Adipocyte (in vitro differentiated cells): ENCODE data around the gene NLGN1.

Source experiments
- DNase-seq: peaks from one replicate; pipeline ENCODE4 v3.0.0-alpha.2; 2015; ENCODE audit warnings: low read depth
- H3K27me3 ChIP-seq: replicated peaks from 2 replicates; pipeline ENCODE4 v1.7.0; 2013; ENCODE audit warnings: mild to moderate bottlenecking, low read length, moderate library complexity; ENCODE audit not compliant: control insufficient read depth, insufficient read depth
- H3K36me3 ChIP-seq: 2 replicates; pipeline ENCODE4 v1.7.0; 2013; ENCODE audit warnings: low read length, mild to moderate bottlenecking, moderate library complexity; ENCODE audit not compliant: control insufficient read depth, insufficient read depth, severe bottlenecking
- H3K4me1 ChIP-seq: 2 replicates; pipeline ENCODE4 v1.7.0; 2013; ENCODE audit warnings: mild to moderate bottlenecking, low read length, moderate library complexity; ENCODE audit not compliant: control insufficient read depth, insufficient read depth
- H3K4me3 ChIP-seq: 2 replicates; pipeline ENCODE4 v1.7.0; 2013; ENCODE audit warnings: mild to moderate bottlenecking, low read length, moderate library complexity
- H3K9ac ChIP-seq: 2 replicates; pipeline ENCODE4 v1.7.0; 2013; ENCODE audit warnings: mild to moderate bottlenecking, low read length, moderate library complexity
- H3K9me3 ChIP-seq: 2 replicates; pipeline ENCODE4 v1.7.0; 2013; ENCODE audit warnings: mild to moderate bottlenecking, low read length, moderate library complexity; ENCODE audit not compliant: control insufficient read depth

The NLGN1 gene

GRCh38 chr3:173849489-173849888 lies 451.9 kb downstream of the NLGN1 start:
- Histone ChIP-seq H3K36me3 (no peaks in the 10 kb centered on the region), H3K9ac (no peak overlapping the region), H3K4me3 (no peak overlapping the region), H3K27me3 (no peaks in the 10 kb centered on the region), H3K4me1 (no peaks in the 10 kb centered on the region), H3K9me3 (no peaks in the 10 kb centered on the region)
- no peak for DNase-seq

- H3K9ac ChIP-seq, result no peak overlapping the region
- no peak for DNase-seq
- H3K4me1 ChIP-seq, result no peaks in the 10 kb centered on the region
These were observed 459.6 kb downstream of the NLGN1 start for GRCh38 chr3:173857154-173857553.

GRCh38 chr3:173862701-173863100 lies 465.2 kb downstream of the NLGN1 start:
- no peak for DNase-seq
- no peaks in the 10 kb centered on the region for H3K4me1 ChIP-seq
- H3K27me3 ChIP-seq, result no peaks in the 10 kb centered on the region
- no peaks in the 10 kb centered on the region for H3K9me3 ChIP-seq
- no peak overlapping the region for H3K9ac ChIP-seq
- no peak overlapping the region for H3K4me3 ChIP-seq
- no peaks in the 10 kb centered on the region for H3K36me3 ChIP-seq

More at GRCh38 chr3:173857154-173857553, 459.6 kb downstream of the NLGN1 start:
- Histone ChIP-seq H3K27me3 (no peaks in the 10 kb centered on the region), H3K4me3 (no peak overlapping the region), H3K36me3 (no peaks in the 10 kb centered on the region), H3K9me3 (no peaks in the 10 kb centered on the region)

GRCh38 chr3:173863551-173863950 lies 466.0 kb downstream of the NLGN1 start:
- no peaks in the 10 kb centered on the region for H3K4me1 ChIP-seq
- H3K27me3 ChIP-seq, result no peaks in the 10 kb centered on the region
- no peak overlapping the region for H3K4me3 ChIP-seq
- DNase-seq, result no peak
- no peaks in the 10 kb centered on the region for H3K9me3 ChIP-seq
- H3K9ac ChIP-seq, result no peak overlapping the region
- no peaks in the 10 kb centered on the region for H3K36me3 ChIP-seq

- H3K27me3 ChIP-seq, result no peaks in the 10 kb centered on the region
- no peak for DNase-seq
- no peak overlapping the region for H3K9ac ChIP-seq
- no peaks in the 10 kb centered on the region for H3K36me3 ChIP-seq
- H3K4me1 ChIP-seq, result no peaks in the 10 kb centered on the region
- H3K4me3 ChIP-seq, result no peak overlapping the region
- no peaks in the 10 kb centered on the region for H3K9me3 ChIP-seq
These were observed 468.5 kb downstream of the NLGN1 start for GRCh38 chr3:173865900-173866498.

GRCh38 chr3:173869766-173870165 lies 472.2 kb downstream of the NLGN1 start:
- H3K27me3 ChIP-seq, result no peaks in the 10 kb centered on the region

GRCh38 chr3:173870976-173871375 lies 473.4 kb downstream of the NLGN1 start:
- Histone ChIP-seq H3K36me3 (no peaks in the 10 kb centered on the region), H3K9ac (no peak overlapping the region), H3K4me3 (no peak overlapping the region), H3K4me1 (no peaks in the 10 kb centered on the region), H3K27me3 (no peaks in the 10 kb centered on the region), H3K9me3 (no peaks in the 10 kb centered on the region)
- no peak for DNase-seq

More at GRCh38 chr3:173869766-173870165, 472.2 kb downstream of the NLGN1 start:
- no peaks in the 10 kb centered on the region for H3K36me3 ChIP-seq
- H3K9me3 ChIP-seq, result no peaks in the 10 kb centered on the region
- no peak overlapping the region for H3K9ac ChIP-seq
- no peaks in the 10 kb centered on the region for H3K4me1 ChIP-seq
- no peak overlapping the region for H3K4me3 ChIP-seq
- DNase-seq, result no peak

- no peaks in the 10 kb centered on the region for H3K4me1 ChIP-seq
- no peaks in the 10 kb centered on the region for H3K36me3 ChIP-seq
- no peak for DNase-seq
- no peak overlapping the region for H3K4me3 ChIP-seq
- H3K9ac ChIP-seq, result no peak overlapping the region
- no peaks in the 10 kb centered on the region for H3K9me3 ChIP-seq
- no peaks in the 10 kb centered on the region for H3K27me3 ChIP-seq
These were observed 478.2 kb downstream of the NLGN1 start for GRCh38 chr3:173875790-173876189.

- Histone ChIP-seq H3K36me3 (no peaks in the 10 kb centered on the region), H3K27me3 (no peaks in the 10 kb centered on the region), H3K9me3 (no peaks in the 10 kb centered on the region), H3K9ac (no peak overlapping the region), H3K4me3 (no peak overlapping the region), H3K4me1 (no peaks in the 10 kb centered on the region)
- DNase-seq, result peak; percentile 17
These were observed 478.9 kb downstream of the NLGN1 start for GRCh38 chr3:173876476-173876875.

- Histone ChIP-seq H3K36me3 (no peaks in the 10 kb centered on the region), H3K27me3 (no peaks in the 10 kb centered on the region), H3K9me3 (no peaks in the 10 kb centered on the region), H3K9ac (no peak overlapping the region), H3K4me3 (no peak overlapping the region), H3K4me1 (no peaks in the 10 kb centered on the region)
- no peak for DNase-seq
These were observed 490.3 kb downstream of the NLGN1 start for GRCh38 chr3:173887888-173888287.

- H3K36me3 ChIP-seq, result no peaks in the 10 kb centered on the region
- no peaks in the 10 kb centered on the region for H3K27me3 ChIP-seq
- H3K4me1 ChIP-seq, result no peaks in the 10 kb centered on the region
- peak; percentile 25 for DNase-seq
- no peak overlapping the region for H3K4me3 ChIP-seq
- H3K9ac ChIP-seq, result no peak overlapping the region
- no peaks in the 10 kb centered on the region for H3K9me3 ChIP-seq
These were observed 492.1 kb downstream of the NLGN1 start for GRCh38 chr3:173889596-173889995.

GRCh38 chr3:173890091-173890490 lies 492.5 kb downstream of the NLGN1 start:
- Histone ChIP-seq H3K9ac (no peak overlapping the region), H3K9me3 (no peaks in the 10 kb centered on the region), H3K36me3 (no peaks in the 10 kb centered on the region), H3K27me3 (no peaks in the 10 kb centered on the region), H3K4me1 (no peaks in the 10 kb centered on the region), H3K4me3 (no peak overlapping the region)
- no peak for DNase-seq
